GM23338 (cell line): ENCODE results near the gene AMOTL1. TPM values are rescaled to one million over a fixed set of nuclear protein-coding genes. Genes with fewer than 3 reads are reported as not detected.

Experiments
- ATAC-seq: fragments of 200-7000 bp; cut with Tn5 transposase; 3 replicates; pipeline ENCODE4 v1.9.1; 2020
- DNase-seq: peaks from one replicate; pipeline ENCODE4 v3.0.0-alpha.2; 2015; ENCODE audit warnings: low spot score
- H2AFZ ChIP-seq: fragments of 200-600 bp; sonication (generic); 2 replicates; pipeline ENCODE4 v1.8.0; 2016; ENCODE audit warnings: antibody characterized with exemption, mild to moderate bottlenecking, moderate library complexity
- H3F3A ChIP-seq: fragments of 200-600 bp; sonication (generic); replicated peaks from 2 replicates; pipeline ENCODE4 v1.8.0; 2017; ENCODE audit warnings: antibody characterized with exemption, mixed run types, low read depth
- H3K27ac ChIP-seq: fragments of 200-600 bp; sonication (generic); 2 replicates; pipeline ENCODE4 v1.6.1; 2016; ENCODE audit warnings: low read depth
- H3K27me3 ChIP-seq: fragments of 200-600 bp; sonication (generic); 2 replicates; pipeline ENCODE4 v1.8.0; 2016; ENCODE audit warnings: mild to moderate bottlenecking, mixed run types, moderate library complexity; ENCODE audit not compliant: insufficient read depth
- H3K36me3 ChIP-seq: fragments of 200-600 bp; sonication (generic); 2 replicates; pipeline ENCODE4 v1.8.0; 2016; ENCODE audit warnings: mild to moderate bottlenecking; ENCODE audit not compliant: insufficient read depth
- H3K4me1 ChIP-seq: fragments of 200-600 bp; sonication (generic); 2 replicates; pipeline ENCODE4 v1.8.0; 2016; ENCODE audit warnings: mild to moderate bottlenecking, moderate library complexity; ENCODE audit not compliant: insufficient read depth
- H3K4me2 ChIP-seq: fragments of 200-600 bp; sonication (generic); 2 replicates; pipeline ENCODE4 v1.7.1; 2017; ENCODE audit warnings: mixed run types
- H3K4me3 ChIP-seq: fragments of 200-600 bp; sonication (generic); 2 replicates; pipeline ENCODE4 v1.6.1; 2016; ENCODE audit warnings: mixed run types
- H3K79me2 ChIP-seq: fragments of 200-600 bp; sonication (generic); replicated peaks from 2 replicates; pipeline ENCODE4 v1.8.0; 2017; ENCODE audit warnings: mild to moderate bottlenecking; ENCODE audit not compliant: insufficient read depth
- H3K9me2 ChIP-seq: fragments of 200-600 bp; sonication (generic); 2 replicates; pipeline ENCODE4 v1.8.0; 2017; ENCODE audit not compliant: insufficient read depth
- H4K20me1 ChIP-seq: fragments of 200-600 bp; sonication (generic); replicated peaks from 2 replicates; pipeline ENCODE4 v1.8.0; 2017; ENCODE audit warnings: mild to moderate bottlenecking; ENCODE audit not compliant: insufficient read depth
- H3K27ac Mint-ChIP-seq: 2 replicates; pipeline ENCODE4 v1.8.0; 2020; ENCODE audit warnings: inconsistent platforms, mild to moderate bottlenecking, moderate library complexity, mixed read lengths
- H3K27me3 Mint-ChIP-seq: 3 replicates; pipeline ENCODE4 v1.8.0; 2022; ENCODE audit warnings: low read depth, mild to moderate bottlenecking, moderate library complexity, mixed read lengths, inconsistent platforms; ENCODE audit not compliant: insufficient read depth, poor library complexity
- H3K36me3 Mint-ChIP-seq: 3 replicates; pipeline ENCODE4 v1.8.0; 2021; ENCODE audit warnings: low read depth, mild to moderate bottlenecking, inconsistent platforms, moderate library complexity, mixed read lengths
- H3K4me1 Mint-ChIP-seq: 3 replicates; pipeline ENCODE4 v1.8.0; 2020; ENCODE audit warnings: mild to moderate bottlenecking, inconsistent platforms, mixed read lengths
- H3K4me3 Mint-ChIP-seq: 3 replicates; pipeline ENCODE4 v1.8.0; 2021; ENCODE audit warnings: moderate library complexity, mild to moderate bottlenecking, inconsistent platforms, mixed read lengths
- H3K9me3 Mint-ChIP-seq: 3 replicates; pipeline ENCODE4 v1.8.0; 2020; ENCODE audit warnings: moderate library complexity, mild to moderate bottlenecking, inconsistent platforms, mixed read lengths
- CREB1 ChIP-seq: fragments of 250-450 bp; sonication (Bioruptor Pico); IDR thresholded peaks from 2 replicates; pipeline ENCODE4 v1.5.0; 2020; ENCODE audit warnings: low read depth, mild to moderate bottlenecking, moderate library complexity
- ETS1 ChIP-seq: IDR thresholded peaks from 2 replicates; pipeline ENCODE4 v1.6.1; 2016; ENCODE audit warnings: antibody characterized with exemption
- EZH2 ChIP-seq: fragments of 200-600 bp; sonication (generic); IDR thresholded peaks from one replicate; pipeline ENCODE4 v1.8.0; 2017; ENCODE audit warnings: antibody characterized with exemption, mild to moderate bottlenecking, low read depth; ENCODE audit not compliant: unreplicated experiment
- EZH2phosphoT487 ChIP-seq: fragments of 200-600 bp; sonication (generic); IDR thresholded peaks from one replicate; pipeline ENCODE4 v1.8.1; 2018; ENCODE audit warnings: antibody characterized with exemption; ENCODE audit not compliant: unreplicated experiment
- NANOG ChIP-seq: IDR thresholded peaks from 2 replicates; pipeline ENCODE4 v1.6.1; 2016; ENCODE audit warnings: antibody characterized with exemption, borderline replicate concordance
- POLR2AphosphoS5 ChIP-seq: IDR thresholded peaks from 2 replicates; pipeline ENCODE4 v1.6.1; 2016; ENCODE audit warnings: antibody characterized with exemption, low read depth
- REST ChIP-seq: IDR thresholded peaks from one replicate; pipeline ENCODE4 v1.6.1; 2018; ENCODE audit warnings: antibody characterized with exemption; ENCODE audit not compliant: unreplicated experiment
- STAT1 ChIP-seq: IDR thresholded peaks from one replicate; pipeline ENCODE4 v1.6.1; 2016; ENCODE audit warnings: antibody characterized with exemption; ENCODE audit not compliant: unreplicated experiment
- ZNF462 ChIP-seq: fragments of 250-450 bp; sonication (Bioruptor Pico); IDR thresholded peaks from 2 replicates; pipeline ENCODE4 v1.5.0; 2020; ENCODE audit warnings: mild to moderate bottlenecking, moderate library complexity
- polyA plus RNA-seq: library from polyadenylated mRNA; unstranded; fragments of >200 nt; fragmentation: Nextera tagmentation; extraction: Ambion mirVana; gene quantifications from 2 replicates; pipeline ENCODE4 v1.2.1, GENCODE V29; 2016
- total RNA-seq: library from RNA; depleted of rRNA; stranded (reverse); fragments of >200 nt; shearing (Covaris generic); gene quantifications from 2 replicates; pipeline ENCODE4 v1.2.3, GENCODE V29; 2014

AMOTL1 gene
- total and polyA plus RNA-seq, 2 experiments from 2014 or later: 4.3 to 18.7 TPM

- Mint-ChIP-seq H3K9me3 (no peaks in the 10 kb centered on the region), H3K27me3 (no peaks in the 10 kb centered on the region), H3K4me3 (no peak overlapping the region), H3K36me3 (peaks cover 34% of the 10 kb centered on the region), H3K27ac (no peak overlapping the region; the same call in 1 of the 2 replicates), H3K4me1 (peaks cover 4% of the 10 kb centered on the region; the same call in 2 of the 3 replicates)
- H3K36me3 ChIP-seq: no peaks in the 10 kb centered on the region
- H3F3A ChIP-seq: no peaks in the 10 kb centered on the region
- H3K4me3 ChIP-seq: no peak overlapping the region
- 0 out of 2 replicates have a peak, but pooled peaks cover 2% of the 10 kb centered on the region for H3K4me1 ChIP-seq
- H3K27ac ChIP-seq: no peak overlapping the region
- no peak for DNase-seq
- TF ChIP-seq ZNF462 (CRISPR knock-in tag) (no peak), CREB1 (CRISPR knock-in tag) (no peak), EZH2phosphoT487 (no peak), STAT1 (no peak), EZH2 (no peak)
- no peak overlapping the region for H3K4me2 ChIP-seq
- H3K27me3 ChIP-seq: no peaks in the 10 kb centered on the region
- no peak overlapping the region for H2AFZ ChIP-seq
- peaks cover 2% of the 10 kb centered on the region; the same call in 1 of the 2 replicates for H4K20me1 ChIP-seq
- H3K79me2 ChIP-seq: peaks cover 10% of the 10 kb centered on the region
- no peak for ATAC-seq
- H3K9me2 ChIP-seq: no peaks in the 10 kb centered on the region
Observed at GRCh38 chr11:94802501-94802900, 34.3 kb downstream of the AMOTL1 start.

- DNase-seq (no peak), ATAC-seq (no peak)
- Histone ChIP-seq H3K4me2 (no peak overlapping the region), H3F3A (no peaks in the 10 kb centered on the region), H2AFZ (no peak overlapping the region), H3K4me1 (0 out of 2 replicates have a peak, but pooled peaks cover 2% of the 10 kb centered on the region), H3K79me2 (peaks cover 3% of the 10 kb centered on the region; the same call in 1 of the 2 replicates), H3K36me3 (no peaks in the 10 kb centered on the region), H3K9me2 (no peaks in the 10 kb centered on the region), H4K20me1 (peaks cover 2% of the 10 kb centered on the region; the same call in 1 of the 2 replicates), H3K27me3 (no peaks in the 10 kb centered on the region), H3K4me3 (no peak overlapping the region), H3K27ac (no peak overlapping the region)
- TF ChIP-seq REST (no peak), EZH2 (no peak), STAT1 (no peak), ETS1 (no peak), NANOG (no peak), POLR2AphosphoS5 (no peak)
- no peaks in the 10 kb centered on the region for H3K9me3 Mint-ChIP-seq
- H3K4me3 Mint-ChIP-seq: no peak overlapping the region
- H3K4me1 Mint-ChIP-seq: peaks cover 4% of the 10 kb centered on the region; the same call in 2 of the 3 replicates
- H3K36me3 Mint-ChIP-seq: peaks cover 34% of the 10 kb centered on the region
- H3K27me3 Mint-ChIP-seq: no peaks in the 10 kb centered on the region
- H3K27ac Mint-ChIP-seq: no peak overlapping the region
Observed at GRCh38 chr11:94803491-94803890, 35.3 kb downstream of the AMOTL1 start.
